H9 (cell line): ENCODE measurements around the gene SP140. TPM values are rescaled to one million over a fixed set of nuclear protein-coding genes. Genes with fewer than 3 reads are reported as not detected.

Experiments used
- DNase-seq: peaks from one replicate; pipeline ENCODE4 v3.0.0-alpha.2; 2017
- H2AFZ ChIP-seq: one replicate; pipeline ENCODE4 v1.6.1; 2013; ENCODE audit warnings: mild to moderate bottlenecking, low read length, control low read depth, moderate library complexity
- H2AK5ac ChIP-seq: 2 replicates; pipeline ENCODE4 v1.6.1; 2013; ENCODE audit warnings: low read length, control low read depth, mixed read lengths; ENCODE audit not compliant: insufficient read length
- H2BK120ac ChIP-seq: one replicate; pipeline ENCODE4 v1.6.1; 2013; ENCODE audit warnings: low read depth, mild to moderate bottlenecking, low read length, control low read depth, inconsistent platforms; ENCODE audit not compliant: poor library complexity, severe bottlenecking
- H2BK12ac ChIP-seq: 2 replicates; pipeline ENCODE4 v1.6.1; 2013; ENCODE audit warnings: low read length, control low read depth, mixed read lengths, low read depth; ENCODE audit not compliant: insufficient read length
- H2BK15ac ChIP-seq: 2 replicates; pipeline ENCODE4 v1.6.1; 2013; ENCODE audit warnings: low read depth, low read length, control low read depth
- H2BK20ac ChIP-seq: one replicate; pipeline ENCODE4 v1.6.1; 2013; ENCODE audit warnings: low read depth, mild to moderate bottlenecking, low read length, control low read depth, inconsistent platforms; ENCODE audit not compliant: poor library complexity, severe bottlenecking
- H2BK5ac ChIP-seq: 2 replicates; pipeline ENCODE4 v1.6.1; 2013; ENCODE audit warnings: low read length, control low read depth, mixed read lengths; ENCODE audit not compliant: insufficient read length
- H3K14ac ChIP-seq: 2 replicates; pipeline ENCODE4 v1.6.1; 2013; ENCODE audit warnings: low read length, control low read depth; ENCODE audit not compliant: insufficient read depth
- H3K18ac ChIP-seq: 2 replicates; pipeline ENCODE4 v1.6.1; 2013; ENCODE audit warnings: low read depth, mild to moderate bottlenecking, mixed read lengths, low read length, control low read depth; ENCODE audit not compliant: insufficient read length
- H3K23ac ChIP-seq: 2 replicates; pipeline ENCODE4 v1.6.1; 2013; ENCODE audit warnings: low read length, control low read depth, mixed read lengths, low read depth; ENCODE audit not compliant: insufficient read length
- H3K23me2 ChIP-seq: 2 replicates; pipeline ENCODE4 v1.6.1; 2013; ENCODE audit warnings: low read depth, mild to moderate bottlenecking, mixed read lengths, low read length, control low read depth; ENCODE audit not compliant: insufficient read length, poor library complexity, severe bottlenecking
- H3K27ac ChIP-seq: 2 replicates; pipeline ENCODE4 v1.5.1; 2013; ENCODE audit warnings: low read length, control low read depth, mixed read lengths, low read depth; ENCODE audit not compliant: insufficient read length
- H3K27me3 ChIP-seq: 2 replicates; pipeline ENCODE4 v1.6.1; 2013; ENCODE audit warnings: low read length, control low read depth, inconsistent platforms; ENCODE audit not compliant: insufficient read depth
- H3K4ac ChIP-seq: 2 replicates; pipeline ENCODE4 v1.6.1; 2013; ENCODE audit warnings: low read depth, mild to moderate bottlenecking, control low read depth, inconsistent platforms, low read length, moderate library complexity
- H3K4me1 ChIP-seq: 2 replicates; pipeline ENCODE4 v1.6.1; 2013; ENCODE audit warnings: low read length, control low read depth, inconsistent platforms; ENCODE audit not compliant: insufficient read depth
- H3K4me2 ChIP-seq: 2 replicates; pipeline ENCODE4 v1.6.1; 2013; ENCODE audit warnings: low read length, control low read depth, mixed read lengths; ENCODE audit not compliant: insufficient read length, insufficient read depth
- H3K56ac ChIP-seq: 2 replicates; pipeline ENCODE4 v1.6.1; 2013; ENCODE audit warnings: low read depth, mild to moderate bottlenecking, mixed read lengths, low read length, control low read depth; ENCODE audit not compliant: insufficient read length
- H3K79me1 ChIP-seq: 2 replicates; pipeline ENCODE4 v1.6.1; 2013; ENCODE audit warnings: low read depth, mild to moderate bottlenecking, moderate library complexity, low read length, control low read depth, inconsistent platforms; ENCODE audit not compliant: insufficient read depth, poor library complexity, severe bottlenecking
- H3K79me2 ChIP-seq: 2 replicates; pipeline ENCODE4 v1.6.1; 2013; ENCODE audit warnings: low read length, control low read depth, inconsistent platforms; ENCODE audit not compliant: insufficient read depth
- H3K9ac ChIP-seq: 2 replicates; pipeline ENCODE4 v1.6.1; 2013; ENCODE audit warnings: low read length, control low read depth, mixed read lengths; ENCODE audit not compliant: insufficient read length; ENCODE audit errors: extremely low read depth
- H3K9me3 ChIP-seq: one replicate; pipeline ENCODE4 v1.6.1; 2013; ENCODE audit warnings: low read depth, low read length, inconsistent platforms; ENCODE audit not compliant: control insufficient read depth
- H3T11ph ChIP-seq: one replicate; pipeline ENCODE4 v1.6.1; 2013; ENCODE audit warnings: mild to moderate bottlenecking, low read length, control low read depth, inconsistent platforms
- H4K20me1 ChIP-seq: one replicate; pipeline ENCODE4 v1.6.1; 2013; ENCODE audit not compliant: control insufficient read depth, insufficient read length, insufficient read depth
- H4K5ac ChIP-seq: 2 replicates; pipeline ENCODE4 v1.6.1; 2013; ENCODE audit warnings: low read depth, mild to moderate bottlenecking, mixed read lengths, low read length, control low read depth; ENCODE audit not compliant: insufficient read length
- H4K8ac ChIP-seq: replicated peaks from 2 replicates; pipeline ENCODE4 v1.6.1; 2013; ENCODE audit warnings: low read length, control low read depth, mixed read lengths, low read depth; ENCODE audit not compliant: insufficient read length
- H4K91ac ChIP-seq: 2 replicates; pipeline ENCODE4 v1.6.1; 2013; ENCODE audit warnings: low read depth, mild to moderate bottlenecking, moderate library complexity, mixed read lengths, low read length, control low read depth; ENCODE audit not compliant: insufficient read length
- H3K27ac Mint-ChIP-seq, 3 experiments: 2 replicates in 2 of 3; 3 replicates in 1 of 3; pipeline ENCODE4 v1.8.0; 2020 to 2021; ENCODE audit warnings: mixed read lengths in 3 of 3, mild to moderate bottlenecking in 1 of 3, moderate library complexity in 1 of 3
- H3K27me3 Mint-ChIP-seq: 2 replicates; pipeline ENCODE4 v1.8.0; 2021; ENCODE audit warnings: low read depth, mild to moderate bottlenecking, moderate library complexity, mixed read lengths
- H3K36me3 Mint-ChIP-seq, 3 experiments: 2 replicates in 2 of 3; 3 replicates in 1 of 3; pipeline ENCODE4 v1.8.0; 2020 to 2021; ENCODE audit warnings: low read depth in 3 of 3, mixed read lengths in 3 of 3; ENCODE audit not compliant: insufficient read depth in 1 of 3
- H3K4me1 Mint-ChIP-seq, 2 experiments: 2 replicates each; pipeline ENCODE4 v1.8.0; 2020; ENCODE audit warnings: mixed read lengths in 2 of 2
- H3K4me3 Mint-ChIP-seq, 2 experiments: 2 replicates in 1 of 2; 3 replicates in 1 of 2; pipeline ENCODE4 v1.8.0; 2020 to 2021; ENCODE audit warnings: mild to moderate bottlenecking in 2 of 2, mixed read lengths in 2 of 2, moderate library complexity in 1 of 2
- H3K9me3 Mint-ChIP-seq, 2 experiments: 2 replicates in 1 of 2; 3 replicates in 1 of 2; pipeline ENCODE4 v1.8.0; 2020; ENCODE audit warnings: mild to moderate bottlenecking in 2 of 2, mixed read lengths in 2 of 2, moderate library complexity in 1 of 2
- CTCF ChIP-seq: fragments of 200-600 bp; sonication (generic); conservative IDR thresholded peaks from 3 replicates; pipeline ENCODE4 v1.8.0; 2021; ENCODE audit warnings: antibody characterized with exemption, mild to moderate bottlenecking
- WGBS: extraction: QIAGEN DNeasy Blood & Tissue Kit; methylation state at CpG from one replicate; pipeline ENCODE4 v1.1.7; 2013; ENCODE audit warnings: missing lambda C conversion rate, low lambda C conversion rate, mixed read lengths; ENCODE audit not compliant: insufficient read length; ENCODE audit errors: extremely low coverage; 5-methylcytosine and 5-hydroxymethylcytosine counted together
- total RNA-seq: library from RNA; stranded (reverse); gene quantifications from 2 replicates; pipeline ENCODE4 v1.2.1, GENCODE V29; 2021

The SP140 gene
- total RNA-seq, 1 experiment from 2014 or later: 0.31 TPM

- TF ChIP-seq CTCF: no peak
- Histone ChIP-seq H3K56ac (no peak overlapping the region), H3K4me2 (no peak overlapping the region), H3K9ac (no peak overlapping the region), H4K20me1 (no peaks in the 10 kb centered on the region), H3K27ac (no peak overlapping the region), H3K18ac (no peak overlapping the region), H3K4ac (no peak overlapping the region), H3K9me3 (no peaks in the 10 kb centered on the region), H3K14ac (no peak overlapping the region), H3T11ph (no peak overlapping the region), H2BK20ac (no peak overlapping the region), H2AK5ac (no peak overlapping the region), H3K79me2 (no peaks in the 10 kb centered on the region), H2BK12ac (no peak overlapping the region), H3K27me3 (no peaks in the 10 kb centered on the region), H2BK120ac (no peak overlapping the region), H2AFZ (no peak overlapping the region), H2BK15ac (no peak overlapping the region), H3K79me1 (no peaks in the 10 kb centered on the region), H4K8ac (no peak overlapping the region), H3K23me2 (no peaks in the 10 kb centered on the region), H4K5ac (no peak overlapping the region), H3K4me1 (peaks cover 3% of the 10 kb centered on the region; the same call in 1 of the 2 replicates), H2BK5ac (no peak overlapping the region), H3K23ac (no peak overlapping the region), H4K91ac (no peak overlapping the region)
- Mint-ChIP-seq H3K4me3 (no peak overlapping the region), H3K4me1 (peaks cover 0 to 9% of the 10 kb centered on the region in 2 experiments; a peak in 2 of 4 replicates), H3K27me3 (no peaks in the 10 kb centered on the region), H3K36me3 (peaks cover 8 to 19% (median 14%) of the 10 kb centered on the region in 3 experiments; a peak in 6 of 7 replicates), H3K9me3 (peaks cover 13 to 17% of the 10 kb centered on the region in 2 experiments; a peak in 4 of 5 replicates), H3K27ac (no peak overlapping the region)
- no peak for DNase-seq
- no CpG with 5 or more reads among the region's 3 CpGs for WGBS
These were observed 8.7 kb downstream of the SP140 start for GRCh38 chr2:230234122-230234722.
